Calu3 (cell line): ENCODE results near the gene CTIF. TPM values are rescaled to one million over a fixed set of nuclear protein-coding genes. Genes with fewer than 3 reads are reported as not detected.

Source experiments
- BruUV-seq: library from RNA; stranded (reverse); fragments of 400-500 nt; replicated peaks from 2 replicates; lab custom pipeline; 2021; lab: Mats Ljungman, UMichigan
- CTCF ChIA-PET: fragments of 300-600 bp; sonication (Branson Sonifier 250); formaldehyde crosslinking; loops from one replicate; lab custom pipeline; 2022; ENCODE audit warnings: antibody characterized with exemption; lab: Charles Lee
- DNase-seq: peaks from one replicate; pipeline ENCODE4 v3.0.0; 2022
- H3K27ac Mint-ChIP-seq: one replicate; pipeline ENCODE4 v1.8.0; 2022; ENCODE audit warnings: mixed read lengths; ENCODE audit not compliant: unreplicated experiment
- H3K27me3 Mint-ChIP-seq: one replicate; pipeline ENCODE4 v1.8.0; 2022; ENCODE audit warnings: mixed read lengths; ENCODE audit not compliant: unreplicated experiment
- H3K36me3 Mint-ChIP-seq: one replicate; pipeline ENCODE4 v1.8.0; 2022; ENCODE audit warnings: mild to moderate bottlenecking, moderate library complexity, mixed read lengths; ENCODE audit not compliant: insufficient read depth, unreplicated experiment
- H3K4me1 Mint-ChIP-seq: one replicate; pipeline ENCODE4 v1.8.0; 2022; ENCODE audit warnings: mild to moderate bottlenecking, low read depth, mixed read lengths; ENCODE audit not compliant: unreplicated experiment
- H3K4me3 Mint-ChIP-seq: one replicate; pipeline ENCODE4 v1.8.0; 2022; ENCODE audit warnings: mild to moderate bottlenecking, low read depth, moderate library complexity, mixed read lengths; ENCODE audit not compliant: unreplicated experiment
- H3K9me3 Mint-ChIP-seq: one replicate; pipeline ENCODE4 v1.8.0; 2022; ENCODE audit warnings: low read depth, mixed read lengths; ENCODE audit not compliant: unreplicated experiment
- CTCF ChIP-seq: fragments of 200-600 bp; IDR thresholded peaks from one replicate; pipeline ENCODE4 v1.8.0; 2022; ENCODE audit warnings: antibody characterized with exemption; ENCODE audit not compliant: unreplicated experiment
- intact Hi-C: fragments of 100-400 bp; cut with micrococcal nuclease; formaldehyde crosslinking; loops from one replicate; pipeline ENCODE4 v1.10.0; 2022; ENCODE audit not compliant: unreplicated experiment
- total RNA-seq: library from RNA; stranded (reverse); gene quantifications from 2 replicates; pipeline ENCODE4 v1.2.3, GENCODE V29; 2022

The CTIF gene
- total RNA-seq, 1 experiment from 2014 or later = 40.8 TPM

- H3K36me3 Mint-ChIP-seq = peaks cover 4% of the 10 kb centered on the region
- CTCF ChIA-PET = interaction anchor here (0.6 kb wide), 1 partner anchor 194 kb away, joined by 3 read pairs; no protein-coding TSS in a partner anchor
- no peak for DNase-seq
- no peak overlapping the region for H3K27ac Mint-ChIP-seq
- no TSS peak for BruUV-seq
- intact Hi-C loops = no loop called here
- H3K27me3 Mint-ChIP-seq = no peaks in the 10 kb centered on the region
- peaks cover 3% of the 10 kb centered on the region for H3K9me3 Mint-ChIP-seq
- no peaks in the 10 kb centered on the region for H3K4me1 Mint-ChIP-seq
- no peak overlapping the region for H3K4me3 Mint-ChIP-seq
- TF ChIP-seq CTCF = no peak
Measured at GRCh38 chr18:48637081-48637990, 98.5 kb downstream of the CTIF start.

- intact Hi-C loops = no loop called here
- no peak for DNase-seq
- CTCF ChIA-PET = no interaction called here
- Mint-ChIP-seq H3K9me3 (peaks cover 3% of the 10 kb centered on the region), H3K4me1 (no peaks in the 10 kb centered on the region), H3K4me3 (no peak overlapping the region), H3K27me3 (no peaks in the 10 kb centered on the region), H3K27ac (no peak overlapping the region), H3K36me3 (peaks cover 4% of the 10 kb centered on the region)
- no peak for TF ChIP-seq CTCF
- no TSS peak for BruUV-seq
Measured at GRCh38 chr18:48638451-48638850, 99.6 kb downstream of the CTIF start.

GRCh38 chr18:48638896-48639771 lies 100.3 kb downstream of the CTIF start:
- peaks cover 4% of the 10 kb centered on the region for H3K36me3 Mint-ChIP-seq
- no peaks in the 10 kb centered on the region for H3K4me1 Mint-ChIP-seq
- no TSS peak for BruUV-seq
- no peak overlapping the region for H3K4me3 Mint-ChIP-seq
- H3K27ac Mint-ChIP-seq = no peak overlapping the region
- CTCF ChIA-PET = interaction anchor here (1.7 kb wide), 1 partner anchor 163 kb away, joined by 5 read pairs; no protein-coding TSS in a partner anchor
- TF ChIP-seq CTCF = no peak
- no peaks in the 10 kb centered on the region for H3K27me3 Mint-ChIP-seq
- intact Hi-C loops = no loop called here
- DNase-seq = no peak
- peaks cover 3% of the 10 kb centered on the region for H3K9me3 Mint-ChIP-seq

GRCh38 chr18:48639772-48640432 lies 101.1 kb downstream of the CTIF start:
- no peak overlapping the region for H3K27ac Mint-ChIP-seq
- no peaks in the 10 kb centered on the region for H3K27me3 Mint-ChIP-seq
- peaks cover 4% of the 10 kb centered on the region for H3K36me3 Mint-ChIP-seq
- H3K4me1 Mint-ChIP-seq = no peaks in the 10 kb centered on the region
- H3K9me3 Mint-ChIP-seq = peaks cover 3% of the 10 kb centered on the region
- no TSS peak for BruUV-seq
- CTCF ChIA-PET = interaction anchor here (1.7 kb wide), 1 partner anchor 164 kb away, joined by 5 read pairs; no protein-coding TSS in a partner anchor
- DNase-seq = no peak
- H3K4me3 Mint-ChIP-seq = no peak overlapping the region
- peak; percentile 24 for TF ChIP-seq CTCF
- intact Hi-C loops = no loop called here
